GM20431 (cell line): ENCODE results near the gene ALDH1A2.

Experiments used
- in situ Hi-C: fragments of 300-500 bp; cut with MseI, MboI; formaldehyde crosslinking; loops from one replicate; pipeline ENCODE4 v1.15.0; 2020; ENCODE audit warnings: low sequenced_read_pairs; ENCODE audit not compliant: unreplicated experiment

ALDH1A2 gene

DNA sequence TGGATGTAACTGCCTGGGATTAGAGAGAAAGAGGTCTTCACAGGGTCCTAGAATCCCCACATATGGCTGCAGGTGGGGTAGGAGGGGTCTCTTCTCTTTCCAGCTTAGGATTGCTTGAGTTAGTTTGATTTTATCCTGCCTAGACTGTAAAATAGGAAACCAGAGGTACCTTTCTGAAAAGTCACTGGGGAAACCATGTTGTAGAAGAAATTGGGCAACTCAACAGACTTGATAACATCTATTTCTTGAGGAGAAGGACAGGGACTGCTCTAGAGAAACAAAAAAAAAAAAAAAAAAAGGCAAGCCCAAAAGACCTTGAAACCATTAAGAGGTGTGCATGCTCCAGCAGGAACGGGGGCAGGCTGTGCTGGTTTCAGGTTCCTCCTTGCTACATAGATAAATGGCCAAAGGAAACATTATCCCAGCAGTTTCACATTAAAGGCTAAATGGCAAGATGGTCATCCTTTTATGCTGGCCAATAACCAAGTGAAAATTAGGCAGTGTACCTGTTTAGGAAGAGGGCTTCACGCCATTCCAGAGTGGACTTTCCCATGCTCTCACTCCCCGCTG, 116.1 kb downstream of the ALDH1A2 start:
- in situ Hi-C loops = no loop called here

DNA sequence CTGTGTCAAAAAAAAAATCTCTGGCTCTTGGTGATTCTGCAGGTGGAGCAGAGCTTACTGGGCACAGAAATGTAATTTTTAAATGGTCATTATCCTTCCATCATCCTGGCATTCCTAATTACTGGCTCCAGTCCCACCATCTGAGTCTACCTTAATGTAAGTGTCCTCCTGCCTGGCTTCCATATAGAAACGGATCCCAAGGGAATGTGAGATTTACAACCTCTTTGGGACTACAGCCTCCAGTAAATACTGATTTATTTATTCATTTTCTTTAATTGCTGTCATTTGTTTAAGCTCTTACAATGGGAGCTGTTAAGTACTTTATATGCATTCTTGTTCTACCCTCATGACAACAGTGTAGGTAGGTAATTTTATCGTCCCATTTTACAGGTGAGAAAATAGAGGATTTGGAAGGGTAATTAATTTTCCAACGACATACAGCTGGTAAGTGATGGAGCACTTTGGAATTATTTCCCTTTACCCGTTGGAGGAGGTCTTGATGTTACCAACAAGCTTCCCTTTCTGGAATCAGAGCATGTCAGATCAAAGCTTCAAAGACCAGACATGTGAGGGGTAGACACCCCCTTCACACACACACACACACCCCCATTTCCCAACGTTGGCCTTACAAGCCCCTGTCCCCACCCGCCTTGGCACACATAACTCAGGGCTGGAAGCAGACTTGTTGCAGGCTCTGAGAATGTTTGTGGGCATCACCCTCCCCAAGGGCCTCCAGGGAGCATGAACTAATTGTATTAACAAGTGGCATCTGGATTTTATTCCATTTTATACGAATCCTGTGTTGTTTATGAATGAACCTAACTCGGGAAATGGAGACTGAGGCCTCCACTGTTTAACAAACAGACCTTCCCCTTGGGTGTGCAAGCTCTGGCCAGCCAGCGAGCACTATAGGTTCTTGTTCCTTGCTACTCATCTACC, 116.9 kb downstream of the ALDH1A2 start:
- in situ Hi-C loops = no loop called here

DNA sequence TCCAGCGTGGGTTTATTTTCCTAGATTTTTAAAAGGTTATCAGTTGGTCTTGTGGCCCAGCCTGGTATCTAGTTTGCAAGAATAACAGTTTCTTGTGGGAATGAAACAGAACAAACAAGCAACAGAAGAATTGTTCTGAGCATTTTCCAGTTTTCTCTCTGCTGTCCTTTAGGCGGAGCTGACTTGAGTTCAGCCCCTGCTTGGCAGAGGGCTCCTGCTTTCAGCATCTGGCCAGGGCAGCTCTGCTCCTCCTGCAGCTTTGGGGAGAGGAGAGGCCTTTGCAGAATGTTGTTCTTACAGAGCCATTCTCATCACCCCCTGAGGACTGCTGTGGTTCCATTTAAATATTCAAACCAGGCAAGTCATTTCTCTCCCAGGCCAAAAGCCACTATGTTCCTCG, 117.7 kb downstream of the ALDH1A2 start:
- in situ Hi-C loops = no loop called here

DNA sequence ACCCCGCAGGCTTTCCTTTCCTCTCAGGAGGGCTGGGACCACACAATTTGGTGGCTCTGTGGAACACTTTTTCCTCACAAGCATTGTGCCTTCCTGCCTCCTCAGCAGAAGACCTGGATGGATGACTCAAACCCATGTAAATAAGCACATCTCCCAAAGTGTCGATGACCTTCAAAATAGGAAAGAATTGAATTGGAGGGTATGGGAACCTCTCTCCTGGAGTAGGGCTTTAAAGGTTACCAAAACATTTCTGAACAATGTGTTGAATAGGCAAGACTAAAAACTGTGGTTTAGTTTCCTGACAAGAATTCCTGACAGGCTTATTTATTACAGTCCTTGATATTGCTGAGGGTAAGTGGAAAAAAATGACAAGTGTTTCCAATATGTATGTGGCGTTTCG, 118.2 kb downstream of the ALDH1A2 start:
- in situ Hi-C loops = no loop called here

DNA sequence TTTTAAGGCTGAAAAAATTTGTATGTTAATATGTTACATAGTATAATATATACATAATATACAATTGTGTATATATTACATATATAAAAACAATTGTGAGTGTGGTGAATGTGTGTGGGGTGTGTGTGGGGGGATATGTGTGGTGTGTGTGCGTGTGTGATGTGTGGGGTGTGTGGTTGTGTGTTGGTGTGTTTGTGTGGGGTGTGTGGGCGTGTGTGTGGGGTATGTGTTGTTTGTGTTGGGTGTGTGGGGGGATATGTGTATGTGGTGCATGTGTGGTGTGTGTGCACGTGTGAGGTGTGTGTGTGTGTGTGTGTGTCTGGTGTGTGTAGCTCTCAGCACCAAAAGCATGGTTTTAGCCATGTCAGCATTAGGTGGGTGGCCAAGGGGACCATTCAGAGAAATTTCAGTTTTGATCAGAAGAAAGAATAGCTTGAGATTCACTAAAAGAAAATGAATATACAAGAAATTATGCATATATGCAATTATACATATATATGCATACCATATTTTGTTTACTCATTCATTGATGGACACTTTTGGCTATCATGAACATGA, 118.9 kb downstream of the ALDH1A2 start:
- in situ Hi-C loops = no loop called here

DNA sequence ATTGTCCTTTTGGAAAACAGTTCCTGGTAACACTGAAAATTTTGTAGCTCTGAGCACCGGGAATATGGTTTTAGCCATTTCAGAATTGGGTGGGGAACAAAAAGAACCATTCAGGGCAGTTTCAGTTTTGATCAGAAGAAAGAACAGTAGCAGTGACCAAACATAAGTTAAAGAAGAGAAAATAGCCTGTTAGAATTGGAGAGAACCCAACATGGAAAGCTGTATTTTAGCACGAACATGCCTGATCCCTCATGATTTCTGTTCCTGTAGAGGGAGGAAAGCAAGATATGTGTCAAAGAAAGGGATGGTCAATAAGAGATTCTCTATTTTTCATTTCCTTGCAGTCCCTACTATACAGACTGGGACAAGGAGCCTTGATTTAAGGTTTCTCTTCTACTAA, 119.9 kb downstream of the ALDH1A2 start:
- in situ Hi-C loops = no loop called here

DNA sequence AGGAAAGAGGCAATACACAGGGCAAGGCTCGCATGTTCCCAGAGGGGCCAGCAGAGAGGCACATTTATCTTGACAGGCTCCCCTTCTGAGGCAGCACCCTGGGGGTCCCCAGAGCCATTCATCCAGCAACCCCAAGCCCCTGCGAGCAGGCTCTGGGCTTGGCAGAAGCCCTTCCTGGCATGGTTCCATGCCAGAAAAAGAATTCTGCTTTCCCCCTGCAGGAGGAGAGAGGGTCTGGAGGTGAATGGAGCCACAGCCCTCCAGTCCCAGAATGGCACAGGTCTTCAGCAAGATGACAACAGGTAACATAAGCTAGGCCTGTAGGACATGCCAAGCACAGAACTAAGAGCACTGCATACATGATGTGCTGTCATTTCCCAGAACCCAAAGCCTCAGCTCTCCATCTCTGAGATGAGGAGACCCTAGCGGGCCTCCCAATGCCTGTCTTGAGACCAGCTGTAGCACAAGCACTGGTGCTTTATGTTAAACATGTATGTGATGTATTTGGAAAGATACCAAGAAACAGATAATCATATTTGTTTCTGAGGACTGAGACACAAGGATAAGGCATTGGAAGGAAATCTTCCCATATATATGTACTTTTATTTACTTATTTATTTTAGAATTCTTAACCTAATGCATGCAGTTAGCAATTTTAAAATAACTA, 121.6 kb downstream of the ALDH1A2 start:
- in situ Hi-C loops = no loop called here

DNA sequence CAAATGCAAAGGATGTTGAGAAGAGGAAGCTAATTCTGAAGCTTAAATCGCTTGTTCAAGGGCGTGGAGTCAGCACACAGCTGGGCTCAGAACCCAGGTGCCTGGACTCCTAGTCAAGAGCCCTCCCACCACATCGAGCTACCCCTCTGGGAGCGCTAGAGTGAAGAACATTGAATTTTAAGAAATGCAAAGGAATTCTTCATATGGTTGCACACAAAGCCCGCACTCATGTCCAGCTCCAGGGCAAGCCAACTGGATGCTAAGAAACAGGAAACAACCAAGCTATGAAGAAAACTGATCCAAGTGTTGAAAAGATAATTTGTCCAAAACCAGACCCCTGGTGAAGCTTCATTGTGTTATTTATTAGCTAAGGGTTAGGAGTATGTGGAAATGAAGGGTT, 122.3 kb downstream of the ALDH1A2 start:
- in situ Hi-C loops = no loop called here

DNA sequence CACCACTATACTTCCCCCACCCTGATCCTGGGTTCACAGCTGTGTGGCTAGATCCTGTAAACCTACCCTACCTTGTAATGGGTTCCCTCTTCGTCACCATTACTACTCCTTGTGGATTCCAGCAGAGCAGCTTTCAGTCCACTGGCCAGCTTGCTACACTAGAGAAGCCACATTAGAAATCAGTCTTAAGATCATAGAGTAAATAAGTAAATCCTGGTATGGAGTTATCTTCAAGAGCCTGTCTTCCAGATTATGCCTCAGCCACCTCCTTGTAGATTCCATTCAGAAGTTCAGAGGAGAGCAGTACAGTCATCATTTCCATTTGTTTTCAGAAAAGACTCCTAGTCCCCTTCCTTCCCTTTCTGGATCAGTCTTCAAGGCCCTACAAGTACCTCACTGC, 123.7 kb downstream of the ALDH1A2 start:
- in situ Hi-C loops = no loop called here

DNA sequence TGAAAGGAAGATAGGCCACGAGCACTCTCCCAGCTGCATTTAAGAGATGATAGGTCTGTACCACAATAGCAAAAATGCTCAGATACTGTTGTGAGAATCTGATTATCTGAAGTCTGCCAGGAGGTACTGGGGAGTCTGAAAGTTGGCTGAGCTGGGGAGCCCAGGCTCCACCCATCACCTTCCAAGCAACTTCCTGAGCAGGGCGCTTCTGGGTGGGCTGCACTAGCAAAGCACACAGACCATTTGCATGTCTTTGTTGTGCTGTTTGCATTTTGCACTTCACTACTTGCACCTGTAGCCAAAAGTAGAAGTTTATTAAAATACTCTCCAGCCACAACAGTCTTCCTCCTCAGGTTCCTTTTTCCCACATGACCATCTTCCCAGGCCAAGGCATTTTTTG, 133.2 kb downstream of the ALDH1A2 start:
- in situ Hi-C loops = no loop called here

DNA sequence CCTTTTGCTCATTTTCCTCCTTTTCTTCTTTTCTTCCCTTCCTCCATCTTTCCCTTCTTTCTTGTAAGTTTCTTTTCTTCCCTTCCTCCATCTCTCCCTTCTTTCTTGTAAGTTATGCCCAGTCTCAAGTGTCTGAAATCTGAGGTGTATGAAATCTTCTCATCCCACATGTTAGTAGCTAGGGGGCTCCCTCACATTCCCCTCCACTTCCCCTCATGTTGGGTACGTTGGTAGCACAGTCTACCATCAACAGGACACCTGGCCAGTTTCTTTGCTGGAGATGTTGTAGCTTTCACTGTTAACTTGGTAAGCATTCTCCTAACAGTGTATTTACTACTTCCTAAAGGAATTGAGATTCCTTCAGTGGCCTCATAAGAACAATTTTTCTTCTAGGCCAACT, 133.9 kb downstream of the ALDH1A2 start:
- in situ Hi-C loops = no loop called here

DNA sequence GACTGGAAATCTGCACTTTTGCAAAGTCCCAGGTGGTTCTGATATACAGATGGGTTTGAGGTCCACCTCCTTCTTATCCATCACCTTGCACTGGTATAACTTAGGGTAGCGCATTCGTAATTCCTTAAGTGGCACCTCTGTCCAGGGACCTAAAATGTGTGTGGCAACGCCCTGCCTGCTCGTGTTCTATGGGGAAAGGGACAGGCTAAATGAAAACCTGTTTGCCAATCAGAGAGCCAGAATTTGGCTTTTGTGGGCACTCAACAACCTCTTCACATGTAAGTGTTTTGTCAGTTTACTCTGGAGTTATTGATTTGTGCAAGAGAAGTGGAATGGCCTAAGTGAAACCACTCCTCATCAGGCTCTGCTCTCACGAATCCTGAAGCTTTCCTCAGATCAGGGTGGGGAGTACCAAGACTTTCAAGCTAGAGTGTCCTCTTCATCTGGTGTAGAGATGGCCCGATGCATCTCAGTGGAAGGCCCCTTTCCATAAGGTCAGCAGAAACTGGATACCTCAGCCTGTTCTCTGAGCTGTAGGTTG, 138.3 kb downstream of the ALDH1A2 start:
- in situ Hi-C loops = no loop called here

DNA sequence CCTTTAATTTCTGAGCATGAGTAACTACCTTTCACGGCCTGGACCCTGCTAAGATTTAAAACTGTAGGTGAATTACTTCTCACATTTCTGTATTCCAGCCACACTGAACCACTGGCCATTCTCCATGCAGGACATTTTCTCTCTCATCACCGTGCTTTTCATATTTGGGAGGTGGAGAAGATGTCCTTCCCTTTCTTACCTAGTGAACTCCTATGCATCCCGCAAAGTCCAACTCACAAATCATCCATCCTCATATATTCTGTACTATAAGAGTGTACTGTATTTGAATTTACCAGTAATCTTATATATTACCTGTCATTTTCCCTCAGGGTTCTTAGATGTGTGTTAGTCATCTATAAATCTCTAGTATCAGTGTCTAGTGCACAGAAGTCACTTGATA, 139.9 kb downstream of the ALDH1A2 start:
- in situ Hi-C loops = no loop called here

DNA sequence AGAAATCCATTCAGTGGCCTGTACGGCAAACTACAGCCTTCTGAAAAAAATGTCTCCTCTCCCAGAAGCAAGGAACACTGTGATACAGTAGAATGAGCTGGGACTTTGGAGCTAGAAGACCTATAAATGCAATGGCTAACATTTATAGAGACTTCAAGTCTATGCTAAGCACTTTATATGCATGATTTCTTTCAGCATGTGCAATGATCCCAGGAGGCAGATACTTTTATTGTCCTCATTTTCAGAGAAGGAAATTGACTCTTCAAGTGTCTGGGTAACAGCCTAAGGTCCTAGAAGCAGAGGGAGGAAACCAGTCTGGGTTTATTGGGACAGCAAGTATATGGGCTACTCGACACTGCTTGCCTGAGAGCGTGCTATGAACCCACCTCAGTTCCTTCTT, 140.9 kb downstream of the ALDH1A2 start:
- in situ Hi-C loops = no loop called here

DNA sequence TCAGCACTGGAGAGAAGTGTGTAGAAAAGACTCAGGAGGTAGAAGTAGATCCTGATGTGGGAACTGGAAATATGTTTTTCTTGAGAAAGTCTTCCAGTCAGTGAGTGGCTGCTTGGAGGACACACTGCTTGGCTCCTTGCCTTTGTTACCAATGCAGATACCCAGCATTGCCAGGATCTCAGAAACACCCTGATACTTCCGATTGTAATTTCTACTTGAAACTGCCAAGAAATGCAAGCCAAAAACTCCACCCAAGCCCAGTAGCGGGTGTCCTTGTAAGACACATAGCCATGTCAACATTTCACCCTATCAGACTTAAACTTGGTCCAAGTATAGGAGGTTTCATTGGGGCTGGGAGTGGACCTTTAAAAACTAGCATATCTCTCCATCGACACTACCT, 141.8 kb downstream of the ALDH1A2 start:
- in situ Hi-C loops = no loop called here

DNA sequence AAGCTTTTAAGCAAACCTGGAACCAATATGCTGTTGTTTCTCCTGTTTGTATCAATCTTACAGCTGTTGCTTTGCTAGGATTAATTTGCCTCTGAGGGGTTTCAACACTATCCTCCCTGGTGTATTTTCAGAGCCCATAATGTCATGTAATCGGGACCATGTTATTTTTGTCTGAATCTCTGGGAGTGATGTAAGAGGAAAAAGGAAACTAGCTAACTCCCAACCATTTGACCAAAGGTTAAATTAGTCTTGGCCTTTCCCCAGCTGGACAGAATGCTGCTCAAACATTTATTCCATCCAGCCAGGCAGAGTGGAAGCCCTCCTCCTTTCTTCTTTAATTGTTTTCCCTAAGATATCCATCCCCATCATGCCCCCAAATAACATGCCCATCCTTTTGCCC, 142.2 kb downstream of the ALDH1A2 start:
- in situ Hi-C loops = no loop called here

DNA sequence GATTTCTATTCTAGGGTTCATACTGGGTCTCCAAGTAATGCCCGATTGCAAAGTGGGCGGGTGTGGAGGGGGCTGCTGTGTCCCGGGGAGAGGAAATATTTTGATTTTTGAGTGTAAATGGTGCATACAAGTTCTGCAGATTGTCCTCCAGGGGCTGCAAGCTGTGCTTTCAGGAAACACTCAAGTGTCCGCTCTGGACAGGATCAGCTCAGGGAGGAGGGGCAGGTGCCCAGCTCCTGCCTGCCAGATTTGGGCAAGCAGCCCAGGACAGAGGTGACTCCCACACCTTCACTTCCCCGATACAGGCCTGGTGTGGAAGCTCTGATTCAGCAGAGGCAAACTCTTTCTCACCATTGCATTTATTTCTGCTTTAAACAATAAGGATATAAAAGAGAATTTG, 142.7 kb downstream of the ALDH1A2 start:
- in situ Hi-C loops = no loop called here

DNA sequence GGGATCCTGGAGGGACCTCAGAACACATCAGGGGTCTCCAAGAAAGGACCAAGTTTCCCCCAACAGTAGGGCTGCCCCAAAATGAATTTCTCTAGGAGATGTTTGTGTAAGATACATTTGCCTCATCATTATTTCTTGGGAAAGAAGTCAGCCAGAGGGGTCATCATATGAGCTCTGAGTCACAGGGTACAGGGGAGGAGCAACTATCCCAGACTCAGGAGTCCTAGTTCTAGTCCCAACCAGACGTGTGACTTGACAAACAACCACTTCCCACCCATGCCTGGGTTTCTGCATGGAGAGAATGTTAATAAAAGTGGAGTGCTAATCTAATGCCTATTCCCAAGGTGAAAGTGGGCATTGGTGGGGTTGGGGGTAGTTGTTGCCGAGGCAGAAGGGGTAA, 144.1 kb downstream of the ALDH1A2 start:
- in situ Hi-C loops = no loop called here

DNA sequence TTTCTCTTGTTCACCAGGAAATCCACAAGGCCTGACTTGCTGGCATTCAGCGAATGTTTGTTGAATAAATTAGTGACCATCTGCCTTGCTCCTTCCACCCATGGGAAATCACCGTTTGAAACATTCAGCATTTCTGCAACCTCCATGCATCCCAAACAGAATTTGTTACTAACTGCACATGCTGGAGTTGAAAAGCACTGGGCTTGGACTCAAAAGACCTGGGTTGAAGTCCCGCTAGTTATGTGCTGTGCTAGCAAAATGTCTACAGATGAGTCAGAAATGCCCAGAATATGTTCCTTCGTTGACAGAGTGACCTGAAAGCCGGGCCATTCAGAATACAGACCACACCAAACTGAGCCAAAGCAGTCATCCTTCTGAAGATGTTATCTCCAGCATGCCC, 144.6 kb downstream of the ALDH1A2 start:
- in situ Hi-C loops = no loop called here

DNA sequence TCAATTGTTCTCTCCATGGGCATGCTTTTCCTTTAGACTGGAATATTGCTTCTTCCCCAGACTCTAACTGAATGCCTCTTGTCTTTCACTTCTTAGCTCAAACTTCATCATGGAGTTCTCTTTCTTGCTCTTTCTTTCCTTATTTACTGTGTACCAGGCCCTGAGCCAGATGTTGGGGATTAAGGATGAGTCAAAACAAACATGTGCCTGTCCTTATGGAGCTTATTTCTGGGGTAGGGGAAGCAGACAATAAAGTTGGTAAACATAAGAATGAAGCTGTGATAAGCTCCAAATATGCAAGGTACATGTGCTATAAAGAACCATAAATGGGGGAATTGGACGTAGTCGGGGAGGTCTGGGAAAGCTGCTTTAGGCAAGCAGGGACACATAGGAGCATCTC, 145.8 kb downstream of the ALDH1A2 start:
- in situ Hi-C loops = no loop called here

DNA sequence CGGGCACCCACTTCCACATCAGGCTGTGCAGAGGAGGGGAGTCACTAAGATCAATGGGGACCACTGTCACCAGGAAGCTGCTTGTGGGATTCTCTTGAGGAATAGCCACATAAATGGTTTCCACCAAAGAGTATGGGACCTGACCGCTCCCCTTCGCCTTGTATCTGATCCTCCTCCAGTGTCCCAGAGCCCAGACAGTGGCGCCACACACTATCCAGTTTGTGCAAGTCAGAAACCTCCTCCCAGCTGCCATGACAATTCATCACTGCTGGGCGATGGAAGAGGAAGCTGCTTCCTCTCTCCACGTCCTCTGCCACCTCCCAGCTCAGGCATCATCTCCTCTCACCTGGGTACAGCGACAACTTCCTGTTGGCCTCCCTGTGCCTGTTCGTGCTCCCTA, 147.5 kb downstream of the ALDH1A2 start:
- in situ Hi-C loops = no loop called here
